Endothelial cell of umbilical vein (primary cell): ENCODE data around the gene ACLY. TPM values are rescaled to one million over a fixed set of nuclear protein-coding genes. Genes with fewer than 3 reads are reported as not detected.

Experiments
- BruUV-seq: library from RNA; stranded (reverse); fragments of 400-500 nt; replicated peaks from 2 replicates; lab custom pipeline; 2021; lab: Mats Ljungman, UMichigan
- CTCF ChIA-PET: fragments of 300-600, 350-600 bp; sonication (Branson Sonifier 250); formaldehyde crosslinking; loops from one replicate; lab custom pipeline; 2021; ENCODE audit warnings: antibody characterized with exemption, inconsistent platforms; lab: Charles Lee
- POLR2A ChIA-PET: fragments of 300-600, 350-600 bp; sonication (Branson Sonifier 250); formaldehyde crosslinking; loops from one replicate; lab custom pipeline; 2021; ENCODE audit warnings: antibody characterized with exemption, inconsistent platforms; lab: Charles Lee
- DNase-seq: peaks from one replicate; pipeline ENCODE4 v3.0.0-alpha.2; 2011; ENCODE audit warnings: low read depth, low spot score
- FAIRE-seq: peaks from 2 replicates; lab custom pipeline; 2011; peaks lifted over from hg19 to GRCh38; lab: Jason Lieb, UNC
- H2AFZ ChIP-seq: 2 replicates; pipeline ENCODE4 v1.6.0; 2012; ENCODE audit warnings: low read depth, low read length, control low read depth, inconsistent platforms
- H3K27ac ChIP-seq: 2 replicates; pipeline ENCODE4 v1.5.1; 2011; ENCODE audit warnings: low read depth, mild to moderate bottlenecking, control low read depth, low read length, moderate library complexity; ENCODE audit not compliant: insufficient read depth
- H3K27me3 ChIP-seq, 2 experiments: 2 replicates each; pipeline versions ENCODE4 v1.6.0 to v1.6.1; 2011; ENCODE audit warnings: low read length in 2 of 2, mixed read lengths in 1 of 2; ENCODE audit not compliant: control insufficient read depth in 2 of 2, insufficient read depth in 2 of 2
- H3K36me3 ChIP-seq, 2 experiments: 2 replicates in 1 of 2; 3 replicates in 1 of 2; pipeline ENCODE4 v1.5.1; 2011; ENCODE audit warnings: low read length in 2 of 2, mild to moderate bottlenecking in 1 of 2, moderate library complexity in 1 of 2; ENCODE audit not compliant: control insufficient read depth in 2 of 2, insufficient read depth in 2 of 2; ENCODE audit errors: extremely low read depth in 1 of 2
- H3K4me1 ChIP-seq: 3 replicates; pipeline ENCODE4 v1.5.1; 2011; ENCODE audit warnings: mild to moderate bottlenecking, low read length; ENCODE audit not compliant: control insufficient read depth, insufficient read depth; ENCODE audit errors: extremely low read depth
- H3K4me2 ChIP-seq: 2 replicates; pipeline ENCODE4 v1.6.1; 2011; ENCODE audit warnings: low read length, control low read depth, mixed read lengths; ENCODE audit not compliant: insufficient read depth
- H3K4me3 ChIP-seq, 3 experiments: fragments of 200-600 bp in 1 of 3; sonication (generic), shearing (Covaris generic) in 1 of 3; replicated peaks in 1 of 3; 2 replicates each; pipeline ENCODE4 v1.5.1; 2011 to 2016; ENCODE audit warnings: control low read depth in 3 of 3, low read length in 3 of 3, mild to moderate bottlenecking in 2 of 3, inconsistent platforms in 1 of 3, low read depth in 1 of 3, moderate library complexity in 1 of 3; ENCODE audit not compliant: insufficient read depth in 1 of 3
- H3K79me2 ChIP-seq: 2 replicates; pipeline ENCODE4 v1.6.0; 2012; ENCODE audit warnings: low read length, inconsistent platforms; ENCODE audit not compliant: control insufficient read depth, insufficient read depth
- H3K9ac ChIP-seq: replicated peaks from 2 replicates; pipeline ENCODE3; 2011; ENCODE audit warnings: low read length, control low read depth; ENCODE audit not compliant: insufficient read depth; ENCODE audit errors: extremely low read depth
- H3K9me1 ChIP-seq: replicated peaks from 3 replicates; pipeline ENCODE4 v1.6.0; 2011; ENCODE audit warnings: mild to moderate bottlenecking, low read length; ENCODE audit not compliant: control insufficient read depth, insufficient read depth; ENCODE audit errors: extremely low read depth
- H3K9me3 ChIP-seq: replicated peaks from 2 replicates; pipeline ENCODE4 v1.5.1; 2012; ENCODE audit warnings: low read length, inconsistent platforms; ENCODE audit not compliant: control insufficient read depth, insufficient read depth
- H4K20me1 ChIP-seq: replicated peaks from 2 replicates; pipeline ENCODE3; 2011; ENCODE audit warnings: mild to moderate bottlenecking, low read length; ENCODE audit not compliant: control insufficient read depth, insufficient read depth; ENCODE audit errors: extremely low read depth
- EZH2 ChIP-seq: IDR thresholded peaks from 2 replicates; pipeline ENCODE4 v1.6.1; 2012; ENCODE audit warnings: borderline replicate concordance, low read depth, mild to moderate bottlenecking, moderate library complexity, low read length, inconsistent platforms; ENCODE audit not compliant: severe bottlenecking
- FOS ChIP-seq: IDR thresholded peaks from 2 replicates; pipeline ENCODE4 v1.6.1; 2011; ENCODE audit warnings: mild to moderate bottlenecking, low read length, moderate library complexity, borderline replicate concordance; ENCODE audit not compliant: insufficient read depth
- GATA2 ChIP-seq: IDR thresholded peaks from 2 replicates; pipeline ENCODE4 v1.7.0; 2011; ENCODE audit warnings: low read depth, mild to moderate bottlenecking, moderate library complexity, mixed read lengths, low read length; ENCODE audit not compliant: insufficient read length, insufficient read depth
- JUN ChIP-seq: IDR thresholded peaks from 2 replicates; pipeline ENCODE4 v1.6.1; 2011; ENCODE audit warnings: borderline replicate concordance, low read depth; ENCODE audit not compliant: insufficient read length, insufficient read depth
- MYC ChIP-seq: IDR thresholded peaks from one replicate; pipeline ENCODE4 v1.6.1; 2011; ENCODE audit warnings: mild to moderate bottlenecking, low read depth, low read length
- POLR2A ChIP-seq: IDR thresholded peaks from 2 replicates; pipeline ENCODE4 v1.6.1; 2012; ENCODE audit warnings: low read depth, mild to moderate bottlenecking, control low read depth, low read length
- dilution Hi-C: fragments of 300-500 bp; cut with MboI; formaldehyde crosslinking; loops from one replicate; pipeline ENCODE4 v1.15.0; 2019; ENCODE audit warnings: low sequenced_read_pairs; ENCODE audit not compliant: extremely low pct_ligation_motif_present
- intact Hi-C: fragments of 100-400 bp; cut with micrococcal nuclease; formaldehyde crosslinking; loops from one replicate; pipeline ENCODE4 v1.10.0; 2022
- polyA plus RNA-seq, 4 experiments: library from polyadenylated mRNA; depleted of rRNA in 3 of 4; stranded (reverse) in 3 of 4; unstranded in 1 of 4; fragments of >200 nt; gene quantifications; 2 replicates each; pipeline versions ENCODE4 v1.2.1 to v1.2.3, GENCODE V29; 2011 to 2012; ENCODE audit warnings: missing spikeins in 1 of 4
- total RNA-seq: library from RNA; stranded (reverse); gene quantifications from 2 replicates; pipeline ENCODE4 v1.2.3, GENCODE V29; 2021
- TF ChIP-seq, protein P1 (sequence below), 2 donors: IDR thresholded peaks; 1 replicate in 1 of 2; 2 replicates in 1 of 2; pipeline ENCODE4 v1.5.1; 2011; ENCODE audit warnings: low read length in 2 of 2, mild to moderate bottlenecking in 2 of 2, moderate library complexity in 2 of 2, control low read depth in 1 of 2, inconsistent platforms in 1 of 2, low read depth in 1 of 2; ENCODE audit not compliant: insufficient read depth in 1 of 2; ENCODE audit errors: extremely low read depth in 1 of 2

ACLY gene
- total and polyA plus RNA-seq, 2 donors (not counting 3 experiments of a cell fraction or from before 2014, with no cell fraction given): 174 to 324 TPM

DNA sequence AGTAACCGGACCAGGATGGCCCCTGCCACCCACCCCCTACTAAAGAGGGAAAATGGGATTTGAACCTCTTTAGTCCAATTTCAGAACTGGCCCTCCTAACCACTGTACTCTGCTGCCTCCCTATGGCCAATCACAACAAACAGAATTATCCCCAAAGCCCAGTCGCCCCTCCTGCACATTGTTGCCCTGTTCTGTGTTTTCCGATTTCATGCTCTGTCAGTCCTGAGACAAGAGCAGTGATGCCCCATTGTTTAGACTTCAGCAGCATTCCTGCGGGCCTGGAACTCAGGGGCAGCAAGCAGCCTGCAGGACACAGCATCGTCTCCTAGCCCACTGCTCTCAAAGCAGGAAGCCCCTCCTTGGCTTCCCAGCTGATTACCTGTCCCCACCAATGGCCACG is 33.0 kb downstream of the ACLY start:
- Histone ChIP-seq H3K9me1 (no peaks in the 10 kb centered on the region), H3K79me2 (peaks cover 4% of the 10 kb centered on the region), H3K4me3 (no peak overlapping the region), H3K4me1 (no peaks in the 10 kb centered on the region), H3K27ac (no peak overlapping the region), H4K20me1 (no peaks in the 10 kb centered on the region), H3K9ac (no peak overlapping the region), H3K27me3 (no peaks in the 10 kb centered on the region), H3K4me2 (no peak overlapping the region), H3K9me3 (no peaks in the 10 kb centered on the region), H2AFZ (no peak overlapping the region), H3K36me3 (peaks cover 42 to 52% of the 10 kb centered on the region in 2 experiments)
- dilution Hi-C loops: no loop called here
- intact Hi-C loops: loop anchor here (5.0 kb wide), 1 partner anchor 148 kb away; no protein-coding TSS in a partner anchor
- DNase-seq (no peak), FAIRE-seq (no peak)
- CTCF ChIA-PET: interaction anchor here (0.7 kb wide), 1 partner anchor 32 kb away, joined by 3 read pairs; no protein-coding TSS in a partner anchor
- POLR2A ChIA-PET: no interaction called here
- BruUV-seq: no TSS peak
- no peak for TF ChIP-seq JUN
- TF ChIP-seq, protein P1, sequence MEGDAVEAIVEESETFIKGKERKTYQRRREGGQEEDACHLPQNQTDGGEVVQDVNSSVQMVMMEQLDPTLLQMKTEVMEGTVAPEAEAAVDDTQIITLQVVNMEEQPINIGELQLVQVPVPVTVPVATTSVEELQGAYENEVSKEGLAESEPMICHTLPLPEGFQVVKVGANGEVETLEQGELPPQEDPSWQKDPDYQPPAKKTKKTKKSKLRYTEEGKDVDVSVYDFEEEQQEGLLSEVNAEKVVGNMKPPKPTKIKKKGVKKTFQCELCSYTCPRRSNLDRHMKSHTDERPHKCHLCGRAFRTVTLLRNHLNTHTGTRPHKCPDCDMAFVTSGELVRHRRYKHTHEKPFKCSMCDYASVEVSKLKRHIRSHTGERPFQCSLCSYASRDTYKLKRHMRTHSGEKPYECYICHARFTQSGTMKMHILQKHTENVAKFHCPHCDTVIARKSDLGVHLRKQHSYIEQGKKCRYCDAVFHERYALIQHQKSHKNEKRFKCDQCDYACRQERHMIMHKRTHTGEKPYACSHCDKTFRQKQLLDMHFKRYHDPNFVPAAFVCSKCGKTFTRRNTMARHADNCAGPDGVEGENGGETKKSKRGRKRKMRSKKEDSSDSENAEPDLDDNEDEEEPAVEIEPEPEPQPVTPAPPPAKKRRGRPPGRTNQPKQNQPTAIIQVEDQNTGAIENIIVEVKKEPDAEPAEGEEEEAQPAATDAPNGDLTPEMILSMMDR (IDR thresholded peaks at IDR 0.05; ENCODE audit: extremely low read depth in 1 of 2, insufficient read depth in 1 of 2, low read depth in 1 of 2, low read length in 2 of 2): peak in 1 of 2 donors; percentile 9

DNA sequence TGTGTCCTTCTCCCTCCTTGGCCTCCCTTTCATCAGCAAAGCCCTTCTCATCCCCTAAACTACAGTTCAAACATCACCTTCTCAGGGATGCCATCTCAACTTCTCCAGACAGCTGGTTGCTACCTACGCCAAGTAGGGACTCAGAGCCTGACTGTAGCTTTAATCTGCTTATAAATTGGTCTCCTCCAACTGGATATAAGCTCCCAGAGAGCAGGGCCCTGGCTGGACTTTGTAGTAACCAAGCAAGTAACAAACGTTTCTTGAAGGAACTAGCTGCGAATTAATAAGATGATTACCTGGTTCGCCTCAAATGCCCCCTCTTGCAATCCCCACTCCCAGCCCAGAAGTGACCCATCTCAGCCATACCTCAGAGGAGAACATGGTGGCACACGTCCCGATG is 36.0 kb downstream of the ACLY start:
- BruUV-seq: no TSS peak
- DNase-seq: no peak
- no peak for TF ChIP-seq EZH2
- no peak for TF ChIP-seq POLR2A
- TF ChIP-seq FOS: no peak
- TF ChIP-seq JUN: no peak
- TF ChIP-seq GATA2: no peak
- TF ChIP-seq MYC: no peak
- no peaks in the 10 kb centered on the region for H3K9me3 ChIP-seq
- H3K9ac ChIP-seq: no peak overlapping the region
- H3K9me1 ChIP-seq: no peaks in the 10 kb centered on the region
- H3K4me2 ChIP-seq: no peak overlapping the region
- ChIA-PET CTCF (no interaction called here), POLR2A (no interaction called here)
- no peaks in the 10 kb centered on the region for H3K27me3 ChIP-seq
- intact Hi-C loops: no loop called here
- H4K20me1 ChIP-seq: no peaks in the 10 kb centered on the region
- peaks cover 56 to 59% of the 10 kb centered on the region in 2 experiments for H3K36me3 ChIP-seq
- H3K79me2 ChIP-seq: peaks cover 5% of the 10 kb centered on the region
- no peaks in the 10 kb centered on the region for H3K4me1 ChIP-seq
- H3K27ac ChIP-seq: no peak overlapping the region
- H3K4me3 ChIP-seq: no peak overlapping the region
- H2AFZ ChIP-seq: no peak overlapping the region
- FAIRE-seq: no peak
- dilution Hi-C loops: no loop called here
